Measurements from ENCODE around the gene UCHL3. TPM values are rescaled to one million over a fixed set of nuclear protein-coding genes. Genes with fewer than 3 reads are reported as not detected.

The UCHL3 gene
- total RNA-seq, 1 experiment from 2014 or later: 123 TPM

DNA sequence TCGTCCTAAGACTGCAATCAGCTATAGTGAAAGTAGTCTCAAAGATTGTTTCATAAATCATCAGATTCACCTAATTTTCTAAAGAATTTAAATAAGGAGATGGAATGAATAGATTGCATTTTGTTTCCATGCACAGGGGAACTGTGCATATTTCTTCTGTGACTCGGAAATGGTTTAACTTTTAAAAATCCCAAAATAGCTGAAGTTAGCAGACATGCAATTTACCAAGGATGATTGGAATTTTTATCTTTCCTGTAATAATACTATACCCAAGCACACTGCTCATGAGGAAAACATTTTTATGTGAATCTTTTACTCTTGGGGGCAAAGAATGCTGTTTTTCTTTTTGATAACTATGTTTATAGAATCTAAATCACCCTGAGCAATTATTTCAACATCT lies 71.6 kb downstream of the UCHL3 start:
- DNase-seq (ENCODE audit: low read depth): no peak

DNA sequence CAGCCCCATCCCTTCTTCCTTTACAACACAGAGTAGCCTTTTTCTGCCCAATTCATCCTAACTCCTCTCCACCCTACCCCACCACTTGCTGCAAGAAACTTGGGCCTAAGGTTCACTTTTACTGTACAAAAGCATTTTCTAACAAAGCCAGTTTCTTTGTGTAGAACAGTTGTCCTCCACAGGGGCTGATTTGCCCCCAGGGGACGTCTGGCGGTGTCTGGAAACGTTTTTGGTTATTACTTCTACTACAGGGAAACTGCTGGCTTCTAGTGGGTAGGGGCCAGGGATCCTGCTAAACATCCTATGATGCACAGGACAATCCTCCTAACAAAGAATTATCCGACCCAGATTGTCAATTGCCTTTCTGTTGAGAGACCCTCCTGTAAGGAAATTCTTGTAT lies 79.2 kb downstream of the UCHL3 start:
- DNase-seq (ENCODE audit: low read depth): no peak

DNA sequence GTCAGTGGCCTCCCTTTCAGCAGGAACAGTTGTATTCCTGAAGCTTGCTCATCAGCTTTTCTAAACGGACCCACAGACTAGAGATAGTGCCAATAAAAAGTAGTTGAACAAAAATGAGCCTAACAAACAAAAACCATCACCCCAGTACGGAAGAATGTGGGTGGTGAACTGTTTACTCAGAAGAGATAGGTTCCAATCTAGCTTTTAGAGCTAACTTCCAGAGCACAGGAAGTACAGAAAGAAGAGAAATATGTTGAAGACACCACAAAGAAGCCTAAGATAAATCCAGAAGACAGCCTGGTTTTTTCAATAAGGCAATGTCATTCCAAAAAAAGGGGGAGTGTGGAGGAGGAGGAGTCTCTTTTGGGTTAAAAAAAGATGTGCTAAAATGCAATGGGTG lies 83.7 kb downstream of the UCHL3 start:
- peak; percentile 17 for DNase-seq (ENCODE audit: low read depth)

DNA sequence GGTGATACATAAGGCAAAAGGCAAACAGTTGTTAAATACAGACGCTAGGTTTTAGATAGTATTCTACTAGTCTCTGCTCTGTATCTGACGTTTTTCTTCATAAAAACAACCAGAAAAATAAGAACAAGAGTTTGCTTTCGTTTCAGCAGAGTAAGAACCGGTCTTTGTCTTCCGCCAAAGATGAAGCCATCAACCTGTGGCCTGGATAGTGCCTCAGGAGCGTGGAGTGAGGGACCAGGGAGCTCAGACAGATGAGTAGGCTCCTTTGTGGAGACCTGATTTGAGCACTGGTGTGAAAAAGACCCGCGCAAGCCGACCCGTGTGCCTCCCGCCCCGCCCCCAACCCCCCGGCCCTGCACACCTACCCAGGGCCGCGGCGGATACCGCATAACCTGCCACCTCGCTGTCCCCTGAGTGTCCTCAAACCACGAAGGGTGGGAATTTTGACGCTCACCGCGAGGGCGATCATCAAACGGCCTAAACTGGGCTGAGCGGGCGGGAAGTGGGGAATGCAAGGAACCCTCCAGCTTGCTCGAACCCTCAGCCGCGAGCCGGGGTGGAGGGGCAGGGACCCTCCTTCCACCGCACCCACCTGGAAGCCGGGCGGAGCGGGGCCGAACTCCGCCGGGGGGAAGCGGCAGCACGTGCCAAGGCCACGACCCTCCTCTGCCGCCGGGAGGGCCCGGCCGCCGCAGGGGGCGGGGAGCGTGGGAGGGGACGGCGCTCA lies 85.7 kb downstream of the UCHL3 start:
- DNase-seq (ENCODE audit: low read depth): peak; percentile 2

DNA sequence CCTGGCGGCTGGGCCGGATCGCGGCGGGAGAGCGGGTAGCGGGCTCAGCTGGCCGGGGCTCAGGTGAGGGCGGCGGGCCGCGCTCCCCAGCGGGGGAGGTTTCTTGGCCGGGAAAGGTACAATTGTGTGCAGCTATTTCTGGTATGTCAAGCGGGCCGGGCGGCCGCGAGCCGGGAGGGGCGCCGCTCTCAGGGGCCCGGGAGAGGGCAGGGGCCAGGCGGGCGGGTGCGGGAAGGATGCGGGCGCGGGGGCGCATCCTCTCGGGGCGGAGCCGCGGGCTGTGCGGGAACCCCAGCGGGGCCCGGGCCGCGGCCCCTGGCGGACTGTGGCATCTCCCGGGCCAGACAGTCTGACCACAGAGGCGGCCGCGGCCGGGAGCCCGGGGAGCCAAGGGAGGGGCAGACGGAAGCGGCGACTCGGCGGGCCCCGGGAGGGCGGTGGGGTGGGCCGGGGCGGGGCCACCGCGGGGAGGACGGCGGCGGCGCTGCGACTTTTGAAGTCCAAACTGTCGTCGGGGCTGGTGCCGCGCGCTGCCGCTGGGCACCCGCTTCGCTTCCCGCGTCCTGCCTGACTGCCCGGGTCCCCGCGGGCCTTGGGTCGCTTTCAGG lies 86.3 kb downstream of the UCHL3 start, which contains the start of gene LMO7:
LMO7 (plus strand) TSS at position 503 of the 608 bp plus-strand sequence. CDS start 328 bp downstream, outside the sequence.
- peak; percentile 67 for DNase-seq (ENCODE audit: low read depth)

DNA sequence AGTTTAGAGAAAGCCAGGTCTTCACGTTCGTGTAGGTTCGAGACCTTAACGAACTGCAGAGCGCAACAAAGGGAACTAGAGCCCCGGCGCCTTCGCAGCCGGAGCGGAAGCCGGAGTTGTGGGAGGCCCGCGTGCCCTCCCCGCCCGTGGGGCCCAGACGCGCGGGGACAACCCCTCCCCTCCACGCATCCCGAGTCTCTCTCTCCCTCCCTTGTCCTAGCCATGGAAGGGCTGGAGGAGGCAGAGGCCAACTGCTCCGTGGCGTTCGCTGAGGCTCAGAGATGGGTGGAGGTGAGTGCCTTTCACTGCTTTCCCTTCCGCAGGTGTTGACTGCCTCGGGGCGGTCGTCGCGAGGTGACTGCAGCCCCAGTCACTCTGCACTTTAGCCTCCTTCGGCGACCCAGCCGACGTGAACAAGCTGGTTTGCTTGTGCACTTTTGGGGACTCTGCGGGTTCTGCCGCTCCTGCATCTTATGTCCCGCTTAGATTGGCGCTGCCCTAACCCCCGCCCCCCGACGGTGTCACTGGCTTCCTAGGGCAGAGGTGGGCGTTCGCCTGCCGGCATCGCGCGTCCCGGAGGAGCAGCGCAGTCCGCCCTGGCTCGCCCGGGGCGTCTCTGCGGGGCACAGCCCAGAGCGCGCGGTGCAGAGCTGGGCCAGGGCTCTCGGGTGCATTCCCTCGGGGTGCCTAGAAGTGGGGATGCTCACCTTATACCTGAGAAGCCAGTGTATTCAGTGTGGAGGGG lies 87.0 kb downstream of the UCHL3 start:
- DNase-seq (ENCODE audit: low read depth): peak; percentile 46

DNA sequence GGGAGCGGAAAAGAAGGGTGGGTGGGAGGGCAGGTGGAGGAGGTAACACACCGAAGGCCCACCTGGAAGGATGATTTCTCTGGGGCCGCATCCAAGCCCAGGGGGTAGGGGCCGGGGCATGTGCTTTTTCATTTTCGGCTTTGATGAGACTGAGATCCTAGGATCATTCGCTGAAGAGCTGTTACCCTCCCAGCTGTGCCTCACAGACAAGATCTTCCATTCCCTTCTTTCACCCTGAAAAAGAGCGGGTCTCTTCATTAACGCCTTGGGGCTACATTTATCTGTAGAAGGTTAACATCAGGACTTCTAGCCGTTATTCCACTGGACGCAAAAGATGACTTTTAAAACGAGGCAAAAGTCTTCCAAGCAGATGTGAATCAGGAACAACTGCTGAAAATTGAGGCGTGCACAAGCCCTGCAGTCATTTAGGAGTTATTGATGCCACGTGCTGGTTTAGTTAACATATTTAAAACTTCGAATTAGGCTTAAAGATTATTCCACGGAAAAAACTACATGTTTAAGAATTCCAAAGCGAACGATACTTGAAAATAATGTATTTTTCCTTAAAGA lies 87.7 kb downstream of the UCHL3 start:
- DNase-seq (ENCODE audit: low read depth): peak; percentile 15

DNA sequence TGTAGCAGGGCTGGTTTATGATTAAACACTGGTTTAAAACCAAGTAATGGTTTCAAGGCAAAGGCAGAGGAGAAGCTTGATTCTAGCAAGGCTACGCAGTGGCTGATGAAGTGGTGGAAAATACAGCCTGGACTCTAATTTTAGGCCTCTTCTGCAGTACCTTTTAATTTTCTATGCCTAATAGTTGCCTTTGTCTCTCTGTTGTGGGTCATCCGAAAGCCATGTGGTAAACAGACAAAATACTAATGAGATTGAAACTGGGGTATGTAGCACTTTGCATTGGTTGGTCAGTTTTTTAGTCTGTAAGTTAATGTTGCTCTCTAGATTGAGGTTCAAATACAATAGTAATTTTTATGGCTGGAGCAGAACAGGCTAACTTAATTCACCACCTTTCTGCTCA lies 89.9 kb downstream of the UCHL3 start:
- DNase-seq (ENCODE audit: low read depth): no peak

DNA sequence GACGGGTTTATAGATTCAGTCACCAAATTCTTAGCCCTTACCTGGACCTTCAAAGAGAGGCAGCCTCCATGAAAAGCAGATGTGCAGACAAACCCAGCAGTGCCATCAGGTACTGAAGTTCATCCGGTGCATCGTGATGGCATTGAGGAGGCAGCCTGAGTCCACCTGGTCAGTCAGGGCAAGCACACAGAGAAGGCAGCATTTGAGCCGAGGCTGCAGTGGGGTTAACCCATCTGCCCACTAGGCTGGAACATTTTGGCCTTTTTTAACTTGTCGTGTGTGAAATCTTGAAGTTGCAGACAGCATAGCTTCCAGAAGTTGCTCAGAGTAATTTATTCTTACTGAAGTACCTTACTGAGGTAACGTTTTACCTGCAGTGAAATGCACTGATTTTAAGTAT lies 91.4 kb downstream of the UCHL3 start:
- DNase-seq (ENCODE audit: low read depth): no peak

DNA sequence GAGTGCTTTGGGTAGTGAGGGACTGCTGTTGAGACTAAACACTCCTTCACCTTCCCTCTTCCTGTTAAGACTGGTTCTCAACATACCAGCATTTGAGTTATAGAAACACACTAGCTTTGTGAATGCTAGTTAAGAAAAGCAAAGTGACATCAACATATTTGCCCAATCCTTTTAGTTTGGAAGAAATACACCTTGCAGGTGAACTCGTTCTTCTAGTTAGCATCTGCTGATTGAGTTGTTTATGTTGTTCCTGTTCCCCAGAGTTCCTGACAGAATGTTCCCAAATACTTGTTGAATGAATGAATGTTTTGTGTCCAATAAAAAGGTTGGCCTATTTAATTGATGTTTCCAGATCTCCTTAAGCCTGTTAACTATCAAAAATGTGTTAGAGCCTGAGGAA lies 93.6 kb downstream of the UCHL3 start:
- no peak for DNase-seq (ENCODE audit: low read depth)

DNA sequence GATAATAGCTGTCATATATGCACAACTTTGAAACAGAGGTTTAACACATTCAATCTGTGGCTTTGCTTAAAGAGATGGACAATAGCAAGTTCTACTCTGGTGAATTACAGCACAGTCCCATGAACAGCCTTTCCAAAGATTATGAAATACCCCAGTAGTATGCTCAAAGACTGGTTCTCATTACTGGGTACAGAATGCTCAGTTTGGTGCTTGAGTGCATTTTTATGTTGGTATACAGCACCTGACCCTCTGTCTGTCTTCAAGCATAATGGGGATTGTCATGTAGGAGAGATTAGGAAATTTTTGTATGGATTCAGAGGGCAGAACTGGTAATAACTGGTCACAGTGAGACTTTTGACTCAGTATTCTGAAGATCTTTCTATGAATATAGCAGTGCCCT lies 94.1 kb downstream of the UCHL3 start:
- DNase-seq (ENCODE audit: low read depth): no peak

DNA sequence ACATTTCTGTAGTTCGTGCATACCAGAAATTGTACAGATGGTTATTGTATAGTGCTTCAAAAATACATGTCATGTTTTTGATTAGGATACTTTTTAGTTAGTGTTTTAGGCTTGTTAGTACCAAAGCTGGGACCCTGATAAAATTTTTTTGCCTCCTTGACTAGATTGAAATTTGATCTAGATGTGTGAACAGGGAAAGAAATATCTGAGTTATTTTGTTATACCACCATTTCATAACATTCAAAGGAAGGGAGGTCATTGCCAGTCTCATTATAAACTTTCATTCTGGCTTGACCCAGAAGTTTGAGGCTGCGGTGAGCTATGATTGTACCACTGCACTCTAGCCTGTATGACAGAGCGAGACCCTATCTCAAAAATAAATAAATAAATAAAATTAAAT lies 95.5 kb downstream of the UCHL3 start:
- no peak for DNase-seq (ENCODE audit: low read depth)

DNA sequence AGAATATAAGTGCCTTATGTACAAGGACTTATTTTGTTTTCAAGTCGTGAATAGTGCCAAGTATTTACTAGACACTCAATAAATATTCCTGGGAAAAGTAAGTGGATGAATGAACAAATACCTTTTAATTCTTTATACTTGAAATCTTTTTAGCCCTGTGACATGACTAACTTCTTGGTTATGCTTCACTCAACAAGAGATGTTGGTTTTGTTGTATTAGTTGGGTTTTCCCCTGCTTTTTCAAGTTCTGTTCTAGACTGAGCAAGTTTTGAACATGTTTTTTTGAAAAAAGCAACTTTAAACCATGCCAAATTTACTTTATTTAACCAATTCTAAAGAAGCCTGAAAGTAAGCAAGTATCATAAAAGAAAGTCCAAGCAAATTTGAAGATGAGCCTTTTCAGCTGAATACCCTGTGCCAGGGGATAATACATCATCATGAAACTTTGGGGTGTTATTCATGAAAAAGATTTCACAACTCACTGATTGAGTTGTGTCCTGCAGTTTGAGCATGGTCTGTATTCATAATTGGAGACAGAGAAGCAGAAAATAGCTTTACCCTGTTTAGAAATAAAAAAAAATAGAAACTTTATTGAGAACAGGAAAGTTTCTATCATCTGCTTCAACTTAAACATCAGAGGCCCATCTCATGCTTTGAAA lies 97.7 kb downstream of the UCHL3 start:
- DNase-seq (ENCODE audit: low read depth): no peak

DNA sequence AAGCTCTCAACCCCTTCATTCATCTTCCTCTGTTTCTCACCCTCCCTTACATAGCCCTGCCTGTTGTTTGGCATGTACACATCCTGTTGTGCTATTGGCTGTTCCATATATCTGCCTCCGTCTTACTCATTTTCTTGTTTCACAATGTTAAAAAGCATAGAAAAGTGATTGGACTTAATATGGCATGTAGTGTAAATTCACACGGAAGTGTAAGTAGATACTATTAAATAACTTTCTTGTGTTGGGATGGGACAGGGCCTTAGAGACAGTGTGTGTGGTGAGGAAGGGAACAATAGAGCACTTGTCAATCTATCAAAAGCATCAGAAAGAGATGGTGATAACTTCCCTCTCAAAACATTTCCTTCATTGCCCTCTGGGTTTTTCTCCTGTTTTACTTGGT lies 98.9 kb downstream of the UCHL3 start:
- no peak for DNase-seq (ENCODE audit: low read depth)

DNA sequence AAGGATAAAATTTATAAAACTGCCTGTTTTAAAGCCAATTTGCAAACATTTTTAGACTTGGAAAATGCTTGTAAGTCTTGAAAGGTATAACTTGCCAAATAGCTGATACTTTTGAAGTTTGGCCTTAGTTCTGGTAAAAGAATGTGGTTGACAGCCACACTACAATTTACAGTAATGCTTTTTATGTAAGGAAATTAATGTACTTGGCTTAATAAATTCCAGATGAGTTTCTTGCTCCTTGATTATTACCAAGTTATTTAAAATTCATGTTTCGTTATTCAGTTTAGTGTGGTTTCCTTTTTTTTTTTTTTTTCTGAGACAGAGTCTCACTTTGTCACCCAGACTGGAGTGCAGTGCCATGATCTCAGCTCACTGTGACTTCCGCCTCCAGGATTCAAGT lies 101.4 kb downstream of the UCHL3 start:
- DNase-seq (ENCODE audit: low read depth): no peak

DNA sequence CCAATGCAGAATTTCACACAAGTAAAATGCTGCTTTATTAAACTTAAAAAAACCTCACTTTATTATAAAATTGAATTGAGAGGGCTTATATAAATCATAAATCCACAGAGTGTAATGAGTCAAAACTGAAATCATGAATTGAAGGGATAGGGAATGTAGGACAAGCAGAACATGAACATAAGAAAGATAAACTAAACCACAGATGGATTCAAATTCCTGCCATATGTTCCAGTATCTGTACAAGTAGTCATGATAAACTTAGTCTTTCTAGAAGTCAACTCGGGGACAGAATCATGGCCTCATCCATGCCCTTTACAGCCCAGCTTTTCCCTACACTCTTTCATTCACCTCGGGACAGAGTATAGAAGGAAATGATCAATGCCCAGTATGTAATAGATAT lies 103.1 kb downstream of the UCHL3 start:
- no peak for DNase-seq (ENCODE audit: low read depth)

Other genes starting within 250 kb of the UCHL3 start
- 6.7 and 7.1 TPM in 2 replicates for gene TBC1D4, start 67.6 kb upstream of the UCHL3 start, total RNA-seq (2014; rRNA removed; shearing (Covaris generic))
- gene COMMD6, start 11.9 kb upstream of the UCHL3 start, total RNA-seq (2014; rRNA removed; shearing (Covaris generic)): 112 and 130 TPM in 2 replicates
- 26.4 and 27.9 TPM in 2 replicates for gene LMO7, start 86.5 kb downstream of the UCHL3 start, total RNA-seq (2014; rRNA removed; shearing (Covaris generic))